Breast epithelium (tissue), 3 donors: ENCODE data around the gene QDPR.

Experiments
- POLR2A ChIP-seq: fragments of 450-650 bp; IDR thresholded peaks from one replicate; pipeline ENCODE4 v1.6.1; 2016; ENCODE audit warnings: antibody characterized with exemption, mild to moderate bottlenecking, moderate library complexity
- POLR2AphosphoS5 ChIP-seq, 3 donors: sonication (generic); formaldehyde crosslinking; IDR thresholded peaks; one replicate each; pipeline ENCODE4 v1.6.1; 2017; ENCODE audit warnings: antibody characterized with exemption in 3 of 3
- TF ChIP-seq, protein P1 (sequence below), 3 donors: fragments of 450-650 bp; IDR thresholded peaks; one replicate each; pipeline ENCODE4 v1.5.1; 2016 to 2017; ENCODE audit warnings: antibody characterized with exemption in 3 of 3, mild to moderate bottlenecking in 3 of 3, moderate library complexity in 3 of 3

DNA sequence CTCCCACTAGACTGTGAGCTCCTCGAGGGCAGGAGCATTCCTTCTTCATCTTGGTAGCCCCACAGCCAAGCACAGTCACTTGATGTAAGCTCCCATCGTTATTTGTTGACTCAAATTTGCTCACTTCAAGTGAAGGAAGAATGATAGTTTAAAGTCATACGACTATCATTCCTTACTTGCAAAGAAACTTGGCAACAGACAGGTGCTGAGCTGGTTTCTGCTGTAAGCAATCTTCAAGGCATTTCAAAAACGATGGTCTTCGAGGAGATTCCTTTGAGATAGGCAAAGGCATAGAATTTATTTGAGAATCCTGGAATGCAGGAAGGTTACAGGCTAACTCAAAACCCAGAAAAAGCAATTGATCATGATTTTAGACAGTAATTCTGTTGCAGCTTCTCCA is 64.8 kb downstream of the QDPR start:
- no peak for TF ChIP-seq POLR2A
- TF ChIP-seq, protein P1, sequence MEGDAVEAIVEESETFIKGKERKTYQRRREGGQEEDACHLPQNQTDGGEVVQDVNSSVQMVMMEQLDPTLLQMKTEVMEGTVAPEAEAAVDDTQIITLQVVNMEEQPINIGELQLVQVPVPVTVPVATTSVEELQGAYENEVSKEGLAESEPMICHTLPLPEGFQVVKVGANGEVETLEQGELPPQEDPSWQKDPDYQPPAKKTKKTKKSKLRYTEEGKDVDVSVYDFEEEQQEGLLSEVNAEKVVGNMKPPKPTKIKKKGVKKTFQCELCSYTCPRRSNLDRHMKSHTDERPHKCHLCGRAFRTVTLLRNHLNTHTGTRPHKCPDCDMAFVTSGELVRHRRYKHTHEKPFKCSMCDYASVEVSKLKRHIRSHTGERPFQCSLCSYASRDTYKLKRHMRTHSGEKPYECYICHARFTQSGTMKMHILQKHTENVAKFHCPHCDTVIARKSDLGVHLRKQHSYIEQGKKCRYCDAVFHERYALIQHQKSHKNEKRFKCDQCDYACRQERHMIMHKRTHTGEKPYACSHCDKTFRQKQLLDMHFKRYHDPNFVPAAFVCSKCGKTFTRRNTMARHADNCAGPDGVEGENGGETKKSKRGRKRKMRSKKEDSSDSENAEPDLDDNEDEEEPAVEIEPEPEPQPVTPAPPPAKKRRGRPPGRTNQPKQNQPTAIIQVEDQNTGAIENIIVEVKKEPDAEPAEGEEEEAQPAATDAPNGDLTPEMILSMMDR (IDR thresholded peaks at IDR 0.05), result no peak
- TF ChIP-seq POLR2AphosphoS5 (IDR thresholded peaks at IDR 0.05), result no peak
